ENCODE measurements around the gene TLDC2. TPM values are rescaled to one million over a fixed set of nuclear protein-coding genes. Genes with fewer than 3 reads are reported as not detected.
A peak's percentile ranks its signal among the peaks of the same experiment; 100 is the strongest.

The TLDC2 gene
- total and polyA plus RNA-seq, 4 donors = 0.05 to 0.33 (median 0.08) TPM; not detected in 1

- no peak overlapping the region for H3K9ac ChIP-seq (ENCODE audit: low read depth in 1 of 2, low read length in 2 of 2)
- no peaks in the 10 kb centered on the region for H3K36me3 ChIP-seq (ENCODE audit: control insufficient read depth in 4 of 4, insufficient read depth in 3 of 4, low read depth in 1 of 4, low read length in 3 of 4)
- H3K9me3 ChIP-seq (ENCODE audit: control insufficient read depth in 4 of 4, low read length in 3 of 4) = peaks cover 0 to 3% (median 0%) of the 10 kb centered on the region in 4 donors
- WGBS = 86% methylated on average over 2 of the region's 2 CpGs
- no peak for DNase-seq (ENCODE audit: low spot score)
- TF ChIP-seq NR2F2 (IDR thresholded peaks at IDR 0.05) (no peak), FOXA2 (IDR thresholded peaks at IDR 0.05) (no peak)
- H3K27me3 ChIP-seq (ENCODE audit: control insufficient read depth in 4 of 4, insufficient read depth in 4 of 4, low read length in 3 of 4) = no peaks in the 10 kb centered on the region
- H3K27ac ChIP-seq (ENCODE audit: low read depth in 1 of 2, low read length in 2 of 2) = peak overlapping the region in 1 of 2 donors; percentile 53
- H3K4me1 ChIP-seq (ENCODE audit: control insufficient read depth in 4 of 4, insufficient read depth in 4 of 4, low read length in 3 of 4) = peaks cover 0 to 4% (median 1%) of the 10 kb centered on the region in 4 donors
- H3K4me3 ChIP-seq (ENCODE audit: low read depth in 1 of 3, low read length in 3 of 3) = no peak overlapping the region
Measured at GRCh38 chr20:36851490-36851889, 24.4 kb upstream of the TLDC2 start.

- Histone ChIP-seq H3K4me1 (ENCODE audit: control insufficient read depth in 4 of 4, insufficient read depth in 4 of 4, low read length in 3 of 4) (peaks cover 0 to 4% (median 1%) of the 10 kb centered on the region in 4 donors), H3K9ac (ENCODE audit: low read depth in 1 of 2, low read length in 2 of 2) (no peak overlapping the region), H3K27me3 (ENCODE audit: control insufficient read depth in 4 of 4, insufficient read depth in 4 of 4, low read length in 3 of 4) (no peaks in the 10 kb centered on the region), H3K4me3 (ENCODE audit: low read depth in 1 of 3, low read length in 3 of 3) (no peak overlapping the region), H3K36me3 (ENCODE audit: control insufficient read depth in 4 of 4, insufficient read depth in 3 of 4, low read depth in 1 of 4, low read length in 3 of 4) (no peaks in the 10 kb centered on the region), H3K9me3 (ENCODE audit: control insufficient read depth in 4 of 4, low read length in 3 of 4) (peaks cover 0 to 3% (median 0%) of the 10 kb centered on the region in 4 donors), H3K27ac (ENCODE audit: low read depth in 1 of 2, low read length in 2 of 2) (peak overlapping the region in 1 of 2 donors; percentile 53)
- no peak for TF ChIP-seq ZBTB33 (IDR thresholded peaks at IDR 0.05)
- no peak for TF ChIP-seq ATF3 (IDR thresholded peaks at IDR 0.05)
- TF ChIP-seq JUND (IDR thresholded peaks at IDR 0.05) = no peak
- no peak for TF ChIP-seq EGR1 (IDR thresholded peaks at IDR 0.05; ENCODE audit: low read depth in 2 of 2)
- TF ChIP-seq RAD21 (IDR thresholded peaks at IDR 0.05) = no peak
- no peak for TF ChIP-seq FOXA1 (IDR thresholded peaks at IDR 0.05)
- no peak for TF ChIP-seq GABPA (IDR thresholded peaks at IDR 0.05 in 1 of 2, conservative IDR thresholded peaks at IDR 0.05 in 1 of 2)
- no peak for TF ChIP-seq HNF4A (conservative IDR thresholded peaks at IDR 0.05)
- TF ChIP-seq SP1 (IDR thresholded peaks at IDR 0.05) = no peak
- WGBS = 86% methylated on average over 12 of the region's 12 CpGs
- DNase-seq (ENCODE audit: low spot score) = no peak
Measured at GRCh38 chr20:36852187-36852586, 23.8 kb upstream of the TLDC2 start.

GRCh38 chr20:36854348-36855240, 21.3 kb upstream of the TLDC2 start:
- no peak overlapping the region for H3K9ac ChIP-seq (ENCODE audit: low read depth in 1 of 2, low read length in 2 of 2)
- TF ChIP-seq RAD21 (IDR thresholded peaks at IDR 0.05) = no peak
- no peak for TF ChIP-seq MAX (IDR thresholded peaks at IDR 0.05)
- no peak for TF ChIP-seq CTCF (IDR thresholded peaks at IDR 0.05; ENCODE audit: low read depth, low read length, missing input control)
- H3K4me3 ChIP-seq (ENCODE audit: low read depth in 1 of 3, low read length in 3 of 3) = no peak overlapping the region
- no peaks in the 10 kb centered on the region for H3K27me3 ChIP-seq (ENCODE audit: control insufficient read depth in 4 of 4, insufficient read depth in 4 of 4, low read length in 3 of 4)
- no peaks in the 10 kb centered on the region for H3K36me3 ChIP-seq (ENCODE audit: control insufficient read depth in 4 of 4, insufficient read depth in 3 of 4, low read depth in 1 of 4, low read length in 3 of 4)
- H3K9me3 ChIP-seq (ENCODE audit: control insufficient read depth in 4 of 4, low read length in 3 of 4) = peaks cover 0 to 3% (median 0%) of the 10 kb centered on the region in 4 donors
- no peak overlapping the region for H3K27ac ChIP-seq (ENCODE audit: low read depth in 1 of 2, low read length in 2 of 2)
- 85% methylated on average over 21 of the region's 21 CpGs for WGBS
- peaks cover 0 to 7% (median 2%) of the 10 kb centered on the region in 4 donors for H3K4me1 ChIP-seq (ENCODE audit: control insufficient read depth in 4 of 4, insufficient read depth in 4 of 4, low read length in 3 of 4)
- no peak for DNase-seq (ENCODE audit: low spot score)
